ENCODE data around the gene BCAS3. TPM values are rescaled to one million over a fixed set of nuclear protein-coding genes. Genes with fewer than 3 reads are reported as not detected.
"Not testable (repeated sequence)": the region's sequence is repeated elsewhere in the genome, so short reads cannot be mapped to it uniquely, and the experiment has no call there.

Gene BCAS3
- polyA plus RNA-seq, 1 donor from 2014 or later: 23.2 TPM

- H3K27me3 Mint-ChIP-seq, H3K4me1 Mint-ChIP-seq, H3K36me3 Mint-ChIP-seq, H3K9me3 Mint-ChIP-seq, H3K27ac Mint-ChIP-seq, H3K4me3 Mint-ChIP-seq: not testable (repeated sequence)
Measured at GRCh38 chr17:61359513-61359912, 681.9 kb downstream of the BCAS3 start.

GRCh38 chr17:61360318-61360943 is 682.8 kb downstream of the BCAS3 start:
- H3K27ac Mint-ChIP-seq: no peak overlapping the region
- H3K4me3 Mint-ChIP-seq: no peak overlapping the region
- no peaks in the 10 kb centered on the region for H3K4me1 Mint-ChIP-seq
- peaks cover 7% of the 10 kb centered on the region for H3K36me3 Mint-ChIP-seq
- H3K27me3 Mint-ChIP-seq: peaks cover 5% of the 10 kb centered on the region
- H3K9me3 Mint-ChIP-seq: no peaks in the 10 kb centered on the region

GRCh38 chr17:61361084-61361483 is 683.4 kb downstream of the BCAS3 start:
- no peak overlapping the region for H3K27ac Mint-ChIP-seq
- no peaks in the 10 kb centered on the region for H3K4me1 Mint-ChIP-seq
- peaks cover 7% of the 10 kb centered on the region for H3K36me3 Mint-ChIP-seq
- no peak overlapping the region for H3K4me3 Mint-ChIP-seq
- peaks cover 5% of the 10 kb centered on the region for H3K27me3 Mint-ChIP-seq
- H3K9me3 Mint-ChIP-seq: no peaks in the 10 kb centered on the region

GRCh38 chr17:61362396-61362795 is 684.7 kb downstream of the BCAS3 start:
- Mint-ChIP-seq H3K4me1 (no peaks in the 10 kb centered on the region), H3K27ac (no peak overlapping the region), H3K27me3 (peaks cover 5% of the 10 kb centered on the region), H3K4me3 (no peak overlapping the region), H3K36me3 (peaks cover 5% of the 10 kb centered on the region), H3K9me3 (no peaks in the 10 kb centered on the region)

GRCh38 chr17:61362852-61363600 is 685.4 kb downstream of the BCAS3 start:
- H3K9me3 Mint-ChIP-seq: no peaks in the 10 kb centered on the region
- no peak overlapping the region for H3K4me3 Mint-ChIP-seq
- peaks cover 5% of the 10 kb centered on the region for H3K27me3 Mint-ChIP-seq
- H3K27ac Mint-ChIP-seq: no peak overlapping the region
- no peaks in the 10 kb centered on the region for H3K4me1 Mint-ChIP-seq
- peaks cover 5% of the 10 kb centered on the region for H3K36me3 Mint-ChIP-seq

GRCh38 chr17:61363601-61364462 is 686.2 kb downstream of the BCAS3 start:
- H3K4me3 Mint-ChIP-seq: no peak overlapping the region
- H3K9me3 Mint-ChIP-seq: no peaks in the 10 kb centered on the region
- H3K36me3 Mint-ChIP-seq: peaks cover 5% of the 10 kb centered on the region
- H3K4me1 Mint-ChIP-seq: no peaks in the 10 kb centered on the region
- H3K27ac Mint-ChIP-seq: no peak overlapping the region
- H3K27me3 Mint-ChIP-seq: peaks cover 5% of the 10 kb centered on the region

- H3K4me3 Mint-ChIP-seq: no peak overlapping the region
Measured at GRCh38 chr17:61364463-61364846, 686.8 kb downstream of the BCAS3 start.

GRCh38 chr17:61366076-61366714 is 688.5 kb downstream of the BCAS3 start:
- Mint-ChIP-seq H3K27me3 (no peaks in the 10 kb centered on the region), H3K36me3 (peaks cover 5% of the 10 kb centered on the region), H3K4me3 (no peak overlapping the region), H3K27ac (no peak overlapping the region), H3K4me1 (no peaks in the 10 kb centered on the region), H3K9me3 (no peaks in the 10 kb centered on the region)

More at GRCh38 chr17:61364463-61364846, 686.8 kb downstream of the BCAS3 start:
- Mint-ChIP-seq H3K27ac (no peak overlapping the region), H3K27me3 (peaks cover 5% of the 10 kb centered on the region), H3K4me1 (no peaks in the 10 kb centered on the region), H3K36me3 (peaks cover 5% of the 10 kb centered on the region), H3K9me3 (no peaks in the 10 kb centered on the region)

- no peaks in the 10 kb centered on the region for H3K9me3 Mint-ChIP-seq
- no peaks in the 10 kb centered on the region for H3K4me1 Mint-ChIP-seq
- peaks cover 3% of the 10 kb centered on the region for H3K36me3 Mint-ChIP-seq
- no peaks in the 10 kb centered on the region for H3K27me3 Mint-ChIP-seq
- H3K27ac Mint-ChIP-seq: no peak overlapping the region
- no peak overlapping the region for H3K4me3 Mint-ChIP-seq
Measured at GRCh38 chr17:61366715-61367413, 689.2 kb downstream of the BCAS3 start.

GRCh38 chr17:61368049-61368831 is 690.6 kb downstream of the BCAS3 start:
- Mint-ChIP-seq H3K27ac (no peak overlapping the region), H3K4me1 (no peaks in the 10 kb centered on the region), H3K9me3 (no peaks in the 10 kb centered on the region), H3K4me3 (no peak overlapping the region), H3K36me3 (peaks cover 3% of the 10 kb centered on the region), H3K27me3 (no peaks in the 10 kb centered on the region)

- no peaks in the 10 kb centered on the region for H3K36me3 Mint-ChIP-seq
- H3K4me1 Mint-ChIP-seq: peaks cover 0 to under 1% (median 0%) of the 10 kb centered on the region in 3 donors
- no peaks in the 10 kb centered on the region for H3K9me3 Mint-ChIP-seq
- no peak overlapping the region for H3K27ac Mint-ChIP-seq
- H3K4me3 Mint-ChIP-seq: no peak overlapping the region
- H3K27me3 Mint-ChIP-seq: no peaks in the 10 kb centered on the region
Measured at GRCh38 chr17:61368832-61369450, 691.3 kb downstream of the BCAS3 start.

GRCh38 chr17:61369751-61370150 is 692.1 kb downstream of the BCAS3 start:
- H3K4me3 Mint-ChIP-seq: no peak overlapping the region
- H3K9me3 Mint-ChIP-seq: no peaks in the 10 kb centered on the region
- H3K4me1 Mint-ChIP-seq: peaks cover 0 to 5% (median 1%) of the 10 kb centered on the region in 3 donors
- H3K27me3 Mint-ChIP-seq: no peaks in the 10 kb centered on the region
- H3K36me3 Mint-ChIP-seq: peaks cover 2% of the 10 kb centered on the region
- no peak overlapping the region for H3K27ac Mint-ChIP-seq

GRCh38 chr17:61371179-61371578 is 693.5 kb downstream of the BCAS3 start:
- no peak overlapping the region for H3K4me3 Mint-ChIP-seq
- H3K27me3 Mint-ChIP-seq: no peaks in the 10 kb centered on the region
- peaks cover 0 to 5% (median 1%) of the 10 kb centered on the region in 3 donors for H3K4me1 Mint-ChIP-seq
- no peaks in the 10 kb centered on the region for H3K9me3 Mint-ChIP-seq
- H3K36me3 Mint-ChIP-seq: peaks cover 2% of the 10 kb centered on the region
- peak overlapping the region in 1 of 3 donors; percentile 13 for H3K27ac Mint-ChIP-seq
